MM.1S (cell line): ENCODE results near the gene CBFA2T3.

Experiments used
- EZH2 ChIP-seq: fragments of 300-600 bp; sonication (generic); optimal IDR thresholded peaks from 2 replicates; pipeline ENCODE3; 2017; ENCODE audit warnings: low read depth, mild to moderate bottlenecking, antibody characterized with exemption, low read length, mixed read lengths
- EZH2phosphoT487 ChIP-seq: fragments of 300-600 bp; sonication (generic); IDR thresholded peaks from 2 replicates; pipeline ENCODE4 v1.6.1; 2018; ENCODE audit warnings: antibody characterized with exemption, low read length
- TF ChIP-seq, protein P1 (sequence below): fragments of 300-600 bp; sonication (generic); IDR thresholded peaks from 2 replicates; pipeline ENCODE4 v1.5.1; 2016; ENCODE audit warnings: antibody characterized with exemption, low read length, mixed read lengths

- TF ChIP-seq, protein P1, sequence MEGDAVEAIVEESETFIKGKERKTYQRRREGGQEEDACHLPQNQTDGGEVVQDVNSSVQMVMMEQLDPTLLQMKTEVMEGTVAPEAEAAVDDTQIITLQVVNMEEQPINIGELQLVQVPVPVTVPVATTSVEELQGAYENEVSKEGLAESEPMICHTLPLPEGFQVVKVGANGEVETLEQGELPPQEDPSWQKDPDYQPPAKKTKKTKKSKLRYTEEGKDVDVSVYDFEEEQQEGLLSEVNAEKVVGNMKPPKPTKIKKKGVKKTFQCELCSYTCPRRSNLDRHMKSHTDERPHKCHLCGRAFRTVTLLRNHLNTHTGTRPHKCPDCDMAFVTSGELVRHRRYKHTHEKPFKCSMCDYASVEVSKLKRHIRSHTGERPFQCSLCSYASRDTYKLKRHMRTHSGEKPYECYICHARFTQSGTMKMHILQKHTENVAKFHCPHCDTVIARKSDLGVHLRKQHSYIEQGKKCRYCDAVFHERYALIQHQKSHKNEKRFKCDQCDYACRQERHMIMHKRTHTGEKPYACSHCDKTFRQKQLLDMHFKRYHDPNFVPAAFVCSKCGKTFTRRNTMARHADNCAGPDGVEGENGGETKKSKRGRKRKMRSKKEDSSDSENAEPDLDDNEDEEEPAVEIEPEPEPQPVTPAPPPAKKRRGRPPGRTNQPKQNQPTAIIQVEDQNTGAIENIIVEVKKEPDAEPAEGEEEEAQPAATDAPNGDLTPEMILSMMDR: no peak
- TF ChIP-seq EZH2 (no peak), EZH2phosphoT487 (no peak)
Measured at GRCh38 chr16:88941913-88942909, 34.8 kb downstream of the CBFA2T3 start.
